Pericardium fibroblast (primary cell): ENCODE data around the gene DHRS12. TPM values are rescaled to one million over a fixed set of nuclear protein-coding genes. Genes with fewer than 3 reads are reported as not detected.

Source experiments
- total RNA-seq: library from RNA; depleted of rRNA; stranded (reverse); fragments of >200 nt; gene quantifications from 2 replicates; pipeline ENCODE4 v1.2.3, GENCODE V29; 2015

The DHRS12 gene
- total RNA-seq: 5.7 and 6.1 TPM in 2 replicates

GRCh38 chr13:51803422-51804294, at the start of gene DHRS12:
Gene DHRS12 (minus strand): TSS chr13:51804163. CDS start chr13:51799659, 4,504 bp downstream.

GRCh38 chr13:51844862-51845573, 41.1 kb upstream of the DHRS12 start, which contains the start of gene TMEM272:
Gene TMEM272 (minus strand): TSS chr13:51845177. CDS start chr13:51838530, 6,647 bp downstream.

Other genes starting within 250 kb of the DHRS12 start
- 2.6 and 6.1 TPM in 2 replicates for gene WDFY2, start 219.7 kb downstream of the DHRS12 start, total RNA-seq
- not detected in 2 replicates for gene TMEM272, start 41.0 kb upstream of the DHRS12 start, total RNA-seq
- not detected in 2 replicates for gene CCDC70, start 57.8 kb upstream of the DHRS12 start, total RNA-seq
- 2.2 and 6.8 TPM in 2 replicates for gene ATP7B, start 207.3 kb upstream of the DHRS12 start, total RNA-seq
- gene ALG11, start 208.2 kb upstream of the DHRS12 start, total RNA-seq: 9.9 and 20.5 TPM in 2 replicates
- 8.6 and 10.7 TPM in 2 replicates for gene UTP14C, start 220.5 kb upstream of the DHRS12 start, total RNA-seq